Psoas muscle (tissue), 8 donors: ENCODE measurements around the gene LGALS12. TPM values are rescaled to one million over a fixed set of nuclear protein-coding genes. Genes with fewer than 3 reads are reported as not detected.
"Not testable (repeated sequence)": the region's sequence is repeated elsewhere in the genome, so short reads cannot be mapped to it uniquely, and the experiment has no call there.

Source experiments
- ATAC-seq, 4 donors: fragments of 200-7000 bp; cut with Tn5 transposase; one replicate each; pipeline ENCODE4 v1.9.1; 2020; ENCODE audit warnings: moderate library complexity in 3 of 4, mild to moderate bottlenecking in 2 of 4
- DNase-seq, 2 donors: peaks; one replicate each; pipeline ENCODE4 v3.0.0-alpha.2; 2020
- H3K27ac ChIP-seq: fragments of 200-600 bp; one replicate; pipeline ENCODE4 v1.8.0; 2022
- H3K27me3 ChIP-seq, 3 donors: fragments of 200-600 bp in 1 of 3; one replicate each; pipeline versions ENCODE4 v1.6.1 to v1.8.0; 2013 to 2022; ENCODE audit warnings: low read length in 2 of 3, mild to moderate bottlenecking in 2 of 3, moderate library complexity in 1 of 3; ENCODE audit not compliant: insufficient read depth in 3 of 3
- H3K36me3 ChIP-seq, 2 donors: fragments of 200-600 bp in 1 of 2; one replicate each; pipeline versions ENCODE4 v1.6.1 to v1.8.0; 2013 to 2022; ENCODE audit warnings: low read depth in 1 of 2, mild to moderate bottlenecking in 1 of 2, moderate library complexity in 1 of 2; ENCODE audit not compliant: insufficient read depth in 1 of 2
- H3K4me1 ChIP-seq: fragments of 200-600 bp; one replicate; pipeline ENCODE4 v1.8.0; 2022
- H3K4me3 ChIP-seq: fragments of 200-600 bp; one replicate; pipeline ENCODE4 v1.8.0; 2022; ENCODE audit warnings: mild to moderate bottlenecking
- H3K9me3 ChIP-seq: fragments of 200-600 bp; one replicate; pipeline ENCODE4 v1.8.0; 2022
- CTCF ChIP-seq: fragments of 200-600 bp; IDR thresholded peaks from one replicate; pipeline ENCODE4 v1.8.0; 2022; ENCODE audit warnings: antibody characterized with exemption
- WGBS, 3 donors: extraction: QIAGEN DNeasy Blood & Tissue Kit; methylation state at CpG; one replicate each; pipeline versions ENCODE4 v1.1.6 to v1.1.7; 2013; 5-methylcytosine and 5-hydroxymethylcytosine counted together
- intact Hi-C, 2 donors: fragments of 100-400 bp; cut with DNase I; formaldehyde crosslinking; loops; one replicate each; pipeline versions ENCODE4 v1.11.0 to v1.14.2; 2022
- polyA plus RNA-seq, 3 donors: library from polyadenylated mRNA; stranded (reverse); fragments of 200-250 nt; gene quantifications; one replicate each; pipeline ENCODE4 v1.2.3, GENCODE V29; 2013
- total RNA-seq, 4 donors: library from RNA; stranded (reverse); fragmentation: NEBNext Ultra II Directional in 2 of 4; extraction: Animal tissue kit (Norgen Biotek cat#: 25700) in 2 of 4; gene quantifications; one replicate each; pipeline versions ENCODE4 v1.2.1 to v1.2.4, GENCODE V29; 2021 to 2023
- donor health status: healthy with polysubstance abuse.
- donor health status: DM: no; HTN: no; CAD: no; lungs with moderate emphysema.
- donor health status: Bipolar disorder and iron deficiency.
- donor health status: healthy.
- donor health status: DM: yes; HTN: yes; CAD: no.
- donor health status: DM: no; HTN: no; CAD: no.
- donor health status: DM: no; HTN: no; CAD: no.
- donor health status: DM: yes; HTN: yes; CAD: no.

Gene LGALS12
- total and polyA plus RNA-seq, 7 donors: 0.16 to 2.0 (median 0.48) TPM; not detected in 1

- 91 to 93% (median 91%) methylated on average over 2 of the region's 2 CpGs for WGBS, 3 donors
- Histone ChIP-seq H3K9me3 (no peaks in the 10 kb centered on the region), H3K27ac (no peak overlapping the region), H3K27me3 (no peaks in the 10 kb centered on the region), H3K36me3 (no peaks in the 10 kb centered on the region), H3K4me3 (no peak overlapping the region), H3K4me1 (no peaks in the 10 kb centered on the region)
- intact Hi-C loops: no loop called here
- TF ChIP-seq CTCF: no peak
- DNase-seq: no peak
- ATAC-seq: no peak
Measured at GRCh38 chr11:63543711-63544110, 37.8 kb downstream of the LGALS12 start.

- Histone ChIP-seq H3K27ac (no peak overlapping the region), H3K4me3 (no peak overlapping the region), H3K27me3 (no peaks in the 10 kb centered on the region), H3K9me3 (no peaks in the 10 kb centered on the region), H3K4me1 (no peaks in the 10 kb centered on the region), H3K36me3 (no peaks in the 10 kb centered on the region)
- DNase-seq (no peak), ATAC-seq (no peak)
- no peak for TF ChIP-seq CTCF
- intact Hi-C loops: no loop called here
- WGBS, 3 donors: 87 to 91% (median 90%) methylated on average over 1 of the region's 1 CpG
Measured at GRCh38 chr11:63547061-63547460, 41.2 kb downstream of the LGALS12 start.

- 69 to 80% (median 76%) methylated on average over 4 of the region's 4 CpGs for WGBS, 3 donors
- TF ChIP-seq CTCF: no peak
- Histone ChIP-seq H3K9me3 (no peaks in the 10 kb centered on the region), H3K36me3 (no peaks in the 10 kb centered on the region), H3K27ac (no peak overlapping the region), H3K27me3 (no peaks in the 10 kb centered on the region), H3K4me3 (no peak overlapping the region), H3K4me1 (no peaks in the 10 kb centered on the region)
- intact Hi-C loops: no loop called here
- no peak for ATAC-seq
- DNase-seq: no peak
Measured at GRCh38 chr11:63548178-63548577, 42.3 kb downstream of the LGALS12 start.

- H3K9me3 ChIP-seq: no peaks in the 10 kb centered on the region
- ATAC-seq (no peak), DNase-seq (no peak)
- H3K4me3 ChIP-seq: no peak overlapping the region
- H3K27me3 ChIP-seq: no peaks in the 10 kb centered on the region
- H3K36me3 ChIP-seq: no peaks in the 10 kb centered on the region
- no peaks in the 10 kb centered on the region for H3K4me1 ChIP-seq
- TF ChIP-seq CTCF: no peak
- no peak overlapping the region for H3K27ac ChIP-seq
- intact Hi-C loops: no loop called here
- 51 to 74% (median 68%) methylated on average over 4 of the region's 4 CpGs for WGBS, 3 donors
Measured at GRCh38 chr11:63549411-63549810, 43.5 kb downstream of the LGALS12 start.

GRCh38 chr11:63550156-63550700, 44.3 kb downstream of the LGALS12 start:
- 87 to 92% (median 88%) methylated on average over 23 to 31 of the region's 31 CpGs for WGBS, 3 donors

More at GRCh38 chr11:63550156-63550700, 44.3 kb downstream of the LGALS12 start:
- H3K36me3 ChIP-seq, H3K4me1 ChIP-seq, intact Hi-C loops, H3K27ac ChIP-seq, H3K4me3 ChIP-seq, ATAC-seq, H3K27me3 ChIP-seq, DNase-seq, H3K9me3 ChIP-seq: not testable (repeated sequence)
